PC-3 (cell line): ENCODE measurements around the gene PALM2AKAP2. TPM values are rescaled to one million over a fixed set of nuclear protein-coding genes. Genes with fewer than 3 reads are reported as not detected.

Experiments used
- ATAC-seq: fragments of 200-7000 bp; cut with Tn5 transposase; 2 replicates; pipeline ENCODE4 v1.9.1; 2020; ENCODE audit warnings: mild to moderate bottlenecking, moderate library complexity
- BruUV-seq: library from RNA; stranded (reverse); fragments of 400-500 nt; replicated peaks from 2 replicates; lab custom pipeline; 2021; lab: Mats Ljungman, UMichigan
- CTCF ChIA-PET: fragments of 300-600 bp; sonication (Branson Sonifier 250); formaldehyde crosslinking; loops from one replicate; lab custom pipeline; 2022; ENCODE audit warnings: antibody characterized with exemption; lab: Charles Lee
- POLR2A ChIA-PET: fragments of 300-600 bp; sonication (Branson Sonifier 250); formaldehyde crosslinking; loops from one replicate; lab custom pipeline; 2022; ENCODE audit warnings: antibody characterized with exemption; ENCODE audit not compliant: unreplicated experiment; lab: Charles Lee
- DNase-seq: peaks from one replicate; pipeline ENCODE4 v3.0.0-alpha.2; 2015
- H2AFZ ChIP-seq: fragments of 300-600 bp; sonication (generic); 2 replicates; pipeline ENCODE4 v1.6.0; 2016; ENCODE audit warnings: antibody characterized with exemption, low read length
- H3F3A ChIP-seq: fragments of 300-600 bp; sonication (generic); one replicate; pipeline ENCODE4 v1.6.0; 2017; ENCODE audit warnings: antibody characterized with exemption, low read length, control low read depth, mild to moderate bottlenecking; ENCODE audit not compliant: unreplicated experiment
- H3K27ac ChIP-seq: fragments of 300-600 bp; sonication (generic); 2 replicates; pipeline ENCODE4 v1.5.1; 2016; ENCODE audit warnings: mild to moderate bottlenecking, low read length
- H3K27me3 ChIP-seq: fragments of 300-600 bp; sonication (generic); 2 replicates; pipeline ENCODE4 v1.6.1; 2016; ENCODE audit warnings: low read length, mixed read lengths
- H3K36me3 ChIP-seq: fragments of 300-600 bp; sonication (generic); 2 replicates; pipeline ENCODE4 v1.6.1; 2016; ENCODE audit warnings: low read depth, mixed run types, low read length, mixed read lengths
- H3K4me1 ChIP-seq: fragments of 300-600 bp; sonication (generic); 2 replicates; pipeline ENCODE4 v1.5.1; 2016; ENCODE audit warnings: low read length; ENCODE audit not compliant: insufficient read depth
- H3K4me2 ChIP-seq: fragments of 300-600 bp; sonication (generic); 2 replicates; pipeline ENCODE4 v1.6.0; 2016; ENCODE audit warnings: low read length
- H3K4me3 ChIP-seq: fragments of 300-600 bp; sonication (generic); 2 replicates; pipeline ENCODE4 v1.5.1; 2016; ENCODE audit warnings: mild to moderate bottlenecking, low read length, mixed read lengths
- H3K79me2 ChIP-seq: fragments of 300-600 bp; sonication (generic); 2 replicates; pipeline ENCODE4 v1.6.1; 2017; ENCODE audit warnings: low read length, mixed read lengths
- H3K9ac ChIP-seq: fragments of 300-600 bp; sonication (generic); 2 replicates; pipeline ENCODE4 v1.6.0; 2016; ENCODE audit warnings: mild to moderate bottlenecking, low read length
- H3K9me2 ChIP-seq: fragments of 300-600 bp; sonication (generic); replicated peaks from 2 replicates; pipeline ENCODE4 v1.6.1; 2016; ENCODE audit warnings: mixed run types, low read length, mixed read lengths
- H3K9me3 ChIP-seq: fragments of 300-600 bp; sonication (generic); 2 replicates; pipeline ENCODE4 v1.6.1; 2016; ENCODE audit warnings: low read length, mixed read lengths
- H4K20me1 ChIP-seq: fragments of 300-600 bp; sonication (generic); 2 replicates; pipeline ENCODE4 v1.6.1; 2016; ENCODE audit warnings: low read length, mixed read lengths
- CTCF ChIP-seq: fragments of 300-600 bp; sonication (generic); conservative IDR thresholded peaks from 2 replicates; pipeline ENCODE4 v1.5.1; 2017; ENCODE audit warnings: antibody characterized with exemption, low read depth, mild to moderate bottlenecking, low read length
- EZH2 ChIP-seq: fragments of 300-600 bp; sonication (generic); IDR thresholded peaks from one replicate; pipeline ENCODE4 v1.6.1; 2017; ENCODE audit warnings: antibody characterized with exemption, mild to moderate bottlenecking, low read length; ENCODE audit not compliant: unreplicated experiment
- EZH2phosphoT487 ChIP-seq: fragments of 300-600 bp; sonication (generic); IDR thresholded peaks from 2 replicates; pipeline ENCODE4 v1.6.1; 2018; ENCODE audit warnings: mild to moderate bottlenecking, antibody characterized with exemption, low read length, borderline replicate concordance
- intact Hi-C: fragments of 100-400 bp; cut with micrococcal nuclease; formaldehyde crosslinking; loops from 2 replicates; pipeline ENCODE4 v1.9.0; 2023
- total RNA-seq: library from RNA; depleted of rRNA; stranded (reverse); fragments of >200 nt; gene quantifications from 2 replicates; pipeline ENCODE4 v1.2.3, GENCODE V29; 2014

Gene PALM2AKAP2
- total RNA-seq, 1 experiment from 2014 or later, result 0.22 TPM

GRCh38 chr9:109791747-109792146 is 11.7 kb downstream of the PALM2AKAP2 start:
- intact Hi-C loops, result loop anchor here (2.0 kb wide), 1 partner anchor 25 kb away; no protein-coding TSS in a partner anchor
- Histone ChIP-seq H3F3A (no peaks in the 10 kb centered on the region), H3K79me2 (no peaks in the 10 kb centered on the region), H3K9ac (no peak overlapping the region), H3K9me3 (no peaks in the 10 kb centered on the region), H3K4me3 (no peak overlapping the region), H3K4me2 (no peak overlapping the region), H3K27ac (no peak overlapping the region), H3K27me3 (no peaks in the 10 kb centered on the region), H3K4me1 (peaks cover 22% of the 10 kb centered on the region), H3K9me2 (no peaks in the 10 kb centered on the region), H2AFZ (no peak overlapping the region), H4K20me1 (no peaks in the 10 kb centered on the region), H3K36me3 (no peaks in the 10 kb centered on the region)
- ChIA-PET POLR2A (no interaction called here), CTCF (no interaction called here)
- DNase-seq (no peak), ATAC-seq (no peak)
- BruUV-seq, result no TSS peak
- no peak for TF ChIP-seq EZH2
- TF ChIP-seq EZH2phosphoT487, result no peak
- TF ChIP-seq CTCF, result no peak

GRCh38 chr9:109792951-109793546 is 13.1 kb downstream of the PALM2AKAP2 start:
- Histone ChIP-seq H2AFZ (no peak overlapping the region), H3K9me3 (no peaks in the 10 kb centered on the region), H3K4me3 (no peak overlapping the region), H3K4me2 (peak overlapping the region; percentile 34), H3K27ac (peak overlapping the region; percentile 51), H3K4me1 (peaks cover 22% of the 10 kb centered on the region), H3K79me2 (no peaks in the 10 kb centered on the region), H3K9me2 (no peaks in the 10 kb centered on the region), H3K27me3 (no peaks in the 10 kb centered on the region), H3F3A (no peaks in the 10 kb centered on the region), H3K9ac (no peak overlapping the region), H4K20me1 (no peaks in the 10 kb centered on the region), H3K36me3 (no peaks in the 10 kb centered on the region)
- ChIA-PET CTCF (interaction anchor here (0.6 kb wide), 1 partner anchor 1876 kb away, joined by 3 read pairs; no protein-coding TSS in a partner anchor), POLR2A (no interaction called here)
- intact Hi-C loops, result loop anchor here (2.0 kb wide), 1 partner anchor 24 kb away; no protein-coding TSS in a partner anchor
- DNase-seq (peak; percentile 83), ATAC-seq (peak; percentile 99)
- no peak for TF ChIP-seq CTCF
- TF ChIP-seq EZH2phosphoT487, result no peak
- TF ChIP-seq EZH2, result no peak
- BruUV-seq, result no TSS peak

- ATAC-seq, result no peak
- Histone ChIP-seq H3K79me2 (no peaks in the 10 kb centered on the region), H3K9ac (no peak overlapping the region), H4K20me1 (no peaks in the 10 kb centered on the region), H3K4me2 (peak overlapping the region; percentile 34; the same call in 1 of the 2 replicates), H3K27ac (peak overlapping the region; percentile 51), H2AFZ (no peak overlapping the region), H3K4me3 (no peak overlapping the region), H3F3A (no peaks in the 10 kb centered on the region), H3K9me3 (no peaks in the 10 kb centered on the region), H3K4me1 (peaks cover 22% of the 10 kb centered on the region), H3K36me3 (no peaks in the 10 kb centered on the region), H3K9me2 (no peaks in the 10 kb centered on the region), H3K27me3 (no peaks in the 10 kb centered on the region)
- POLR2A ChIA-PET, result interaction anchor here (0.7 kb wide), 1 partner anchor 11 kb away, joined by 4 read pairs; no protein-coding TSS in a partner anchor
- no peak for DNase-seq
- TF ChIP-seq EZH2phosphoT487, result no peak
- no peak for TF ChIP-seq EZH2
- no peak for TF ChIP-seq CTCF
- intact Hi-C loops, result loop anchor here (2.0 kb wide), 1 partner anchor 23 kb away; no protein-coding TSS in a partner anchor
- CTCF ChIA-PET, result interaction anchor here (0.6 kb wide), 1 partner anchor 1877 kb away, joined by 3 read pairs; no protein-coding TSS in a partner anchor
- BruUV-seq, result no TSS peak
Measured at GRCh38 chr9:109793921-109794320, 13.9 kb downstream of the PALM2AKAP2 start.
